Bronchial epithelial cell (primary cell): Measurements from ENCODE around the gene SLC24A3. TPM values are rescaled to one million over a fixed set of nuclear protein-coding genes. Genes with fewer than 3 reads are reported as not detected.

ENCODE experiments used
- DNase-seq: peaks from one replicate; pipeline ENCODE4 v3.0.0-alpha.2; 2010; ENCODE audit warnings: low read depth
- FAIRE-seq: peaks from 2 replicates; lab custom pipeline; 2011; peaks lifted over from hg19 to GRCh38; lab: Jason Lieb, UNC
- H3K27me3 ChIP-seq: 2 replicates; pipeline ENCODE4 v1.5.1; 2011; ENCODE audit warnings: low read length; ENCODE audit not compliant: control insufficient read depth, insufficient read depth
- H3K36me3 ChIP-seq: 2 replicates; pipeline ENCODE4 v1.5.1; 2011; ENCODE audit warnings: low read length; ENCODE audit not compliant: control insufficient read depth, insufficient read depth
- H3K4me3 ChIP-seq: 2 replicates; pipeline ENCODE4 v1.5.1; 2011; ENCODE audit warnings: mild to moderate bottlenecking, low read depth, low read length, control low read depth
- total RNA-seq: library from RNA; depleted of rRNA; stranded (reverse); fragments of >200 nt; gene quantifications from 2 replicates; pipeline ENCODE4 v1.2.1, GENCODE V29; 2014
- TF ChIP-seq, protein P1 (sequence below): IDR thresholded peaks from 2 replicates; pipeline ENCODE4 v1.5.1; 2011; ENCODE audit warnings: mild to moderate bottlenecking, moderate library complexity, low read length, control low read depth, inconsistent platforms; ENCODE audit not compliant: insufficient read depth, severe bottlenecking

The SLC24A3 gene
- total RNA-seq, 1 donor from 2014 or later: under 0.01 TPM

DNA sequence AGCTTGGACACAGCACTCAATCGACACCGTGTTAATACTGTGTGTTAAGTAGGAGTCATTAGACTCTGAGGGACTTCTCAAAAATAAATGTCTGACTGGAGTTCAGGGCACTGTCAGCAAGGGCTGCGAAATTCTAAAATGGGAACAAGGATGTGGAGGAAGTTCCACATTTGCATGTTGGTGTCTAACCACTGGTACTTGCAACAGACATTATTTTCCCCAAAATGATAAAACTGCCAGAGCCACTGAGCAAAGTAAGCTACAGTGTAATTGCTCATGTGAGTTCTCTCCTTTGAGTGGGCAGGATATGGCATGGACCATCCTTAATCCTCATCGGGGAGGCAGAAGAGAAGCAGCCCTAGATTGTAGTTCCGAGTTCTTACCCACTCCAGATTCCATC, 215.9 kb downstream of the SLC24A3 start:
- TF ChIP-seq, protein P1, sequence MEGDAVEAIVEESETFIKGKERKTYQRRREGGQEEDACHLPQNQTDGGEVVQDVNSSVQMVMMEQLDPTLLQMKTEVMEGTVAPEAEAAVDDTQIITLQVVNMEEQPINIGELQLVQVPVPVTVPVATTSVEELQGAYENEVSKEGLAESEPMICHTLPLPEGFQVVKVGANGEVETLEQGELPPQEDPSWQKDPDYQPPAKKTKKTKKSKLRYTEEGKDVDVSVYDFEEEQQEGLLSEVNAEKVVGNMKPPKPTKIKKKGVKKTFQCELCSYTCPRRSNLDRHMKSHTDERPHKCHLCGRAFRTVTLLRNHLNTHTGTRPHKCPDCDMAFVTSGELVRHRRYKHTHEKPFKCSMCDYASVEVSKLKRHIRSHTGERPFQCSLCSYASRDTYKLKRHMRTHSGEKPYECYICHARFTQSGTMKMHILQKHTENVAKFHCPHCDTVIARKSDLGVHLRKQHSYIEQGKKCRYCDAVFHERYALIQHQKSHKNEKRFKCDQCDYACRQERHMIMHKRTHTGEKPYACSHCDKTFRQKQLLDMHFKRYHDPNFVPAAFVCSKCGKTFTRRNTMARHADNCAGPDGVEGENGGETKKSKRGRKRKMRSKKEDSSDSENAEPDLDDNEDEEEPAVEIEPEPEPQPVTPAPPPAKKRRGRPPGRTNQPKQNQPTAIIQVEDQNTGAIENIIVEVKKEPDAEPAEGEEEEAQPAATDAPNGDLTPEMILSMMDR: no peak
- no peak overlapping the region for H3K4me3 ChIP-seq
- DNase-seq (no peak), FAIRE-seq (no peak)
- no peaks in the 10 kb centered on the region for H3K36me3 ChIP-seq
- no peaks in the 10 kb centered on the region for H3K27me3 ChIP-seq

DNA sequence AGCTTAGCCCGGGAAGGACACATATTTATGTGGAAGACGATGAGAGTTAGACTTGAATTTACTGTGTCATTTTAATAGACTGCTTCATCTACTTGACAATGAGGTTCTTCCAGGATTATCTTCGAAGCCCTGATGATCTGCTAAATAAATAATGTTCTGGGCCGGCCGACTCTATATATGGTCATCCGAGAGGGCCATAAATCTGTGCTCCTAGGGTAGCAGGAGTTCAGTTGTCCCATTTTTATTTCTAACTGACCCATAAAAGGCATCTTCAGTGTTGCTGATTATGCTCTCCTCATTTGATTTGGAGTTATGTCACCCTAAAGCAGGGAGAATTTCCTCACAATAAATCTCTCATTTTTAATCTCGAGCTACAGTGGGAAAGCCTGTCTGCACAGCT, 217.1 kb downstream of the SLC24A3 start:
- H3K27me3 ChIP-seq: no peaks in the 10 kb centered on the region
- no peaks in the 10 kb centered on the region for H3K36me3 ChIP-seq
- TF ChIP-seq, protein P1: no peak
- no peak for FAIRE-seq
- no peak overlapping the region for H3K4me3 ChIP-seq
- no peak for DNase-seq

DNA sequence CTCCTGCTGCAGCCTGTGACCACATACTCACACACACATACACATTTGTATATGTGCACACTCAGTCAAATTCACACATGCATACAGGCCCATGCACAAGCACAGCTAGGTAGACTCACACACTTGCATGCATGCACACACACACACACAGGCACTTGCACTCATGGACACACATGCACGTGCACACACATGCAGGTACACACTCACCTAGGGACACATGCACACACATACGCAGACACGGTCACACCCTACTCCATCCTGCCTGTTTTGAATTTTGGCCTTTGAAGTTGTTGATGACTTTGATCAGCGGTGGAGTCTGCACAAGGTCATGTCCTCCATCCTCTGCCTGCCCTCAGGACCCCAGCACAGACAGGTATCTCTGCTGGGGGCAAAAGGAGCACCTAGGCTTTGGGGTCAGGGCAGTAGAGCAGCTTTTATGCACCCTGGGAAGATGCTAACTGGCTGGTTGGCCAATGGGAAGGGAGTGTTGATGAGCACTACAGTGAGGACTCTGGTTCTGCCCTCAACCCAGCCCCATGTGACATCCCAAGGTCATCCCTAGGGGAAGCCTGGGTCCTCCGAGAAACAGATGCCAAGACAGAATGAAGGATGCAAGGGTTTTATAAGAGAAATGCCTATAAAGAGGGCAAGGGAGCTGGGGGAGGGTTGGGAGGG, 218.3 kb downstream of the SLC24A3 start:
- TF ChIP-seq, protein P1: no peak
- Histone ChIP-seq H3K36me3 (no peaks in the 10 kb centered on the region), H3K4me3 (no peak overlapping the region), H3K27me3 (no peaks in the 10 kb centered on the region)
- DNase-seq (no peak), FAIRE-seq (no peak)

DNA sequence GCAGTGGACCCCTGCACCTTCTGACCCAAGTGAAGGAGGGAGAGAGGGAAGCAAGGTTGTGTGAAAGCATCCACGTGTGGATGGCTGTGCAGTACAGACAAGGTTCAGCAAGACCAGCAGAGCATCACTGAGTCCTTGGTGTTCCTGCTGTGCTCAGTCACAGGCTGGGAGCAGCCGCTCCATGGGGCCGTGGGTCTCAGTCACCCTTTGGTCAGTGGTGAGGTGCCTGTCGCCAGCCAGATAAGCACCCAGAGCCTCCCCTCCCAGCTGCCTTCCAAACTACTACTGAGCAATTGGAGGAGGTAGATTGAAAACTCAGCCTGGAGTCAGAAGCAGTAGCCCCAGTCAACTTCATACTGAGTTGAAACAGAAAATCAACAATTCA, 218.9 kb downstream of the SLC24A3 start:
- no peaks in the 10 kb centered on the region for H3K27me3 ChIP-seq

DNA sequence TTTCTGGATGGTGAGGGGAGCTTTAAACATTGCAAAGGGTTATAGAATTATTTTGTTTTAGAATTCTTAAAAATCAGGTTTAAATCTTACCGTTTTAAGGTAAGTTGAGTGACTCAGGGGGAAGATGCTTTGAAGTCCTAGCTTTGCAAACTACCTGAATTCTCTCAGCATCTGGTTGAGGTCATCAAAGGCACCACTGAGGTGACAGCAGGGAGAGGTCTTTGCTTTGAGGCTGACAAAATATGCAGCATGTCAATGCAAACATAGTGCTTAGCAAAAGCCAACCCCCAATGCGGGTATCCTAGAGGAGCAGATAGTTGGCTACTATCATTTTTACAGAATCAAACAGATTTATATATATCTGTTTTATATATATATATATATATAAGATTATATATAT, 219.5 kb downstream of the SLC24A3 start:
- no peak for FAIRE-seq
- Histone ChIP-seq H3K4me3 (no peak overlapping the region), H3K27me3 (no peaks in the 10 kb centered on the region), H3K36me3 (no peaks in the 10 kb centered on the region)
- DNase-seq: no peak
- TF ChIP-seq, protein P1: no peak

More for the DNA sequence above, 218.9 kb downstream of the SLC24A3 start:
- FAIRE-seq (no peak), DNase-seq (no peak)
- Histone ChIP-seq H3K36me3 (no peaks in the 10 kb centered on the region), H3K4me3 (no peak overlapping the region)
- TF ChIP-seq, protein P1: no peak
